ENCODE data around the gene HTATSF1.

The HTATSF1 gene

DNA sequence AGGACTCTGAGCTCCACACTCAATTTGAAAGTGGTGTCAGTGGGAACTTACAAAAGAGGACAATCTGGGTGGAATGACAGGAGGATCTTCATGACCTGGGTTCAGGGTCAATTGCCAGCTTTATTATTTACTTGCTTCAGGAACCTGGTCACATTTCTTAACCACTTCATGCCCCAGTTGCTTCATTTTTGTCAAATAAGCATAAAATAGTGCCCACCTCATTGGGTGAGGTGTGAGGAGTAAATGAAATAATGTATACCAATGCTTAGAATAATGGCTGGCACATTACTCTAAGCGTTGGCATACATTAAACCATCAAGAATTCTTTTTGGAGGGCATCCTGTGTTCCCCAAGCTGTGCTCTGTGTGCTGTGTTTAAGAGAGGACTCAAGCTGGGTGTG lies 54.0 kb downstream of the HTATSF1 start:
- no peaks in the 10 kb centered on the region for H3K27me3 ChIP-seq (ENCODE audit: insufficient read depth, low read length, poor library complexity, severe bottlenecking)
- H3K4me2 ChIP-seq (ENCODE audit: low read depth, low read length, poor library complexity, severe bottlenecking): no peak overlapping the region
- TF ChIP-seq EZH2phosphoT487 (IDR thresholded peaks at IDR 0.05; ENCODE audit: borderline replicate concordance): no peak
- TF ChIP-seq, protein P1, sequence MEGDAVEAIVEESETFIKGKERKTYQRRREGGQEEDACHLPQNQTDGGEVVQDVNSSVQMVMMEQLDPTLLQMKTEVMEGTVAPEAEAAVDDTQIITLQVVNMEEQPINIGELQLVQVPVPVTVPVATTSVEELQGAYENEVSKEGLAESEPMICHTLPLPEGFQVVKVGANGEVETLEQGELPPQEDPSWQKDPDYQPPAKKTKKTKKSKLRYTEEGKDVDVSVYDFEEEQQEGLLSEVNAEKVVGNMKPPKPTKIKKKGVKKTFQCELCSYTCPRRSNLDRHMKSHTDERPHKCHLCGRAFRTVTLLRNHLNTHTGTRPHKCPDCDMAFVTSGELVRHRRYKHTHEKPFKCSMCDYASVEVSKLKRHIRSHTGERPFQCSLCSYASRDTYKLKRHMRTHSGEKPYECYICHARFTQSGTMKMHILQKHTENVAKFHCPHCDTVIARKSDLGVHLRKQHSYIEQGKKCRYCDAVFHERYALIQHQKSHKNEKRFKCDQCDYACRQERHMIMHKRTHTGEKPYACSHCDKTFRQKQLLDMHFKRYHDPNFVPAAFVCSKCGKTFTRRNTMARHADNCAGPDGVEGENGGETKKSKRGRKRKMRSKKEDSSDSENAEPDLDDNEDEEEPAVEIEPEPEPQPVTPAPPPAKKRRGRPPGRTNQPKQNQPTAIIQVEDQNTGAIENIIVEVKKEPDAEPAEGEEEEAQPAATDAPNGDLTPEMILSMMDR (conservative IDR thresholded peaks at IDR 0.05; ENCODE audit: low read length): no peak
- no peaks in the 10 kb centered on the region for H3K36me3 ChIP-seq (ENCODE audit: insufficient read depth, low read length)
- H3K79me2 ChIP-seq (ENCODE audit: insufficient read depth, low read length): no peaks in the 10 kb centered on the region
- H3K9me3 ChIP-seq (ENCODE audit: insufficient read depth, low read depth, low read length): no peaks in the 10 kb centered on the region
- H3K9ac ChIP-seq (ENCODE audit: low read depth, low read length, poor library complexity, severe bottlenecking): no peak overlapping the region
- H4K20me1 ChIP-seq (ENCODE audit: insufficient read depth, low read length, poor library complexity, severe bottlenecking): no peaks in the 10 kb centered on the region
- H3K9me2 ChIP-seq (replicated peaks; ENCODE audit: low read depth, low read length): no peaks in the 10 kb centered on the region
- no peaks in the 10 kb centered on the region for H3F3A ChIP-seq (ENCODE audit: low read depth)
- H3K4me1 ChIP-seq (ENCODE audit: insufficient read depth, low read length, poor library complexity, severe bottlenecking): no peaks in the 10 kb centered on the region
- no peak overlapping the region for H3K4me3 ChIP-seq (ENCODE audit: low read length, poor library complexity, severe bottlenecking)
- no peak overlapping the region for H2AFZ ChIP-seq (ENCODE audit: low read length)

DNA sequence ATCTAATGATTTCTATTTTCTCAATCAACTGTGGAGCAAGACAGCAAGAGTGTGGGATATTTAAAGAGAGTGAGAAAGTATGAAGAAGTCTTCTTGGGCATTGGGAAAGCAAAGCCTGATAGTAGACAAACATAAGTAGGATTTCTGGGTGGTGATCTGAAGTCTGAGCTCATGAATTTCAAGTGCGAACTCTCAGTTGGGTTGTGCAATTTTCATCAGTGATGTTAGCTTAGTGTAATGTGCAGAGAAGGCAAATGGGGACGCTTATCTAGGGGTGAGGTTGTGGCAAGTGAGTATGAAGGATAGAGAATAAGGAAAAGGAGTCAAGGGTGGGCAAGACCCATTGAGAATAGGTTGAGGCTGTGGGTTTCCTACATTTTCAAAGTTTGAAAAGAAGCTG lies 58.3 kb downstream of the HTATSF1 start:
- Histone ChIP-seq H3K27me3 (ENCODE audit: insufficient read depth, low read length, poor library complexity, severe bottlenecking) (no peaks in the 10 kb centered on the region), H3K4me3 (ENCODE audit: low read length, poor library complexity, severe bottlenecking) (no peak overlapping the region), H3K79me2 (ENCODE audit: insufficient read depth, low read length) (no peaks in the 10 kb centered on the region), H3F3A (ENCODE audit: low read depth) (no peaks in the 10 kb centered on the region), H3K9me2 (replicated peaks; ENCODE audit: low read depth, low read length) (no peaks in the 10 kb centered on the region), H3K36me3 (ENCODE audit: insufficient read depth, low read length) (no peaks in the 10 kb centered on the region), H3K4me2 (ENCODE audit: low read depth, low read length, poor library complexity, severe bottlenecking) (no peak overlapping the region), H2AFZ (ENCODE audit: low read length) (no peak overlapping the region), H3K9me3 (ENCODE audit: insufficient read depth, low read depth, low read length) (no peaks in the 10 kb centered on the region), H3K4me1 (ENCODE audit: insufficient read depth, low read length, poor library complexity, severe bottlenecking) (no peaks in the 10 kb centered on the region), H4K20me1 (ENCODE audit: insufficient read depth, low read length, poor library complexity, severe bottlenecking) (no peaks in the 10 kb centered on the region), H3K9ac (ENCODE audit: low read depth, low read length, poor library complexity, severe bottlenecking) (no peak overlapping the region)
- TF ChIP-seq, protein P1 (conservative IDR thresholded peaks at IDR 0.05; ENCODE audit: low read length): no peak
- no peak for TF ChIP-seq EZH2phosphoT487 (IDR thresholded peaks at IDR 0.05; ENCODE audit: borderline replicate concordance)
